Smooth muscle cell (in vitro differentiated cells): ENCODE data around the gene FBXO41. TPM values are rescaled to one million over a fixed set of nuclear protein-coding genes. Genes with fewer than 3 reads are reported as not detected.

ENCODE experiments used
- DNase-seq: peaks from one replicate; lab custom pipeline; 2025; ENCODE audit not compliant: unreplicated experiment; lab: John Stamatoyannopoulos, UW
- H2AFZ ChIP-seq: fragments of 200-600 bp; sonication (generic); 2 replicates; pipeline ENCODE4 v1.6.0; 2016; ENCODE audit warnings: antibody characterized with exemption, low read depth, mild to moderate bottlenecking
- H3F3A ChIP-seq: fragments of 200-600 bp; sonication (generic); 2 replicates; pipeline ENCODE4 v1.6.0; 2017; ENCODE audit warnings: antibody characterized with exemption, low read depth
- H3K27ac ChIP-seq: fragments of 200-600 bp; sonication (generic); 2 replicates; pipeline ENCODE4 v1.5.1; 2016; ENCODE audit warnings: low read depth, mild to moderate bottlenecking
- H3K27me3 ChIP-seq: fragments of 200-600 bp; sonication (generic); 2 replicates; pipeline ENCODE4 v1.6.1; 2016; ENCODE audit warnings: low read depth, mild to moderate bottlenecking
- H3K36me3 ChIP-seq: fragments of 200-600 bp; sonication (generic); 2 replicates; pipeline ENCODE4 v1.5.1; 2016; ENCODE audit warnings: low read depth
- H3K4me1 ChIP-seq: fragments of 200-600 bp; sonication (generic); 2 replicates; pipeline ENCODE4 v1.5.1; 2016; ENCODE audit warnings: low read depth
- H3K4me2 ChIP-seq: fragments of 200-600 bp; sonication (generic); 2 replicates; pipeline ENCODE4 v1.6.0; 2016; ENCODE audit warnings: mild to moderate bottlenecking
- H3K4me3 ChIP-seq: fragments of 200-600 bp; sonication (generic); 2 replicates; pipeline ENCODE4 v1.5.1; 2016; ENCODE audit warnings: mild to moderate bottlenecking
- H3K79me2 ChIP-seq: fragments of 200-600 bp; sonication (generic); 2 replicates; pipeline ENCODE4 v1.6.0; 2016; ENCODE audit warnings: low read depth, mild to moderate bottlenecking
- H3K9ac ChIP-seq: fragments of 200-600 bp; sonication (generic); 2 replicates; pipeline ENCODE4 v1.6.0; 2016; ENCODE audit warnings: low read depth
- H3K9me3 ChIP-seq: fragments of 200-600 bp; sonication (generic); replicated peaks from 2 replicates; pipeline ENCODE4 v1.5.1; 2016; ENCODE audit warnings: low read depth
- H4K20me1 ChIP-seq: fragments of 200-600 bp; sonication (generic); 2 replicates; pipeline ENCODE4 v1.6.0; 2016; ENCODE audit warnings: low read depth
- WGBS: methylation state at CpG from one replicate; pipeline ENCODE4 v1.1.7; 2016; ENCODE audit warnings: low lambda C conversion rate; 5-methylcytosine and 5-hydroxymethylcytosine counted together
- polyA plus RNA-seq: library from polyadenylated mRNA; unstranded; fragments of >200 nt; fragmentation: Nextera tagmentation; extraction: Ambion mirVana; gene quantifications from 2 replicates; pipeline ENCODE4 v1.2.1, GENCODE V29; 2016
- total RNA-seq: library from RNA; depleted of rRNA; stranded (reverse); fragments of >200 nt; gene quantifications from 2 replicates; pipeline ENCODE4 v1.2.3, GENCODE V29; 2014
- TF ChIP-seq, protein P1 (sequence below): fragments of 200-600 bp; sonication (generic); IDR thresholded peaks from 2 replicates; pipeline ENCODE4 v1.5.1; 2017; ENCODE audit warnings: borderline replicate concordance, mild to moderate bottlenecking, antibody characterized with exemption; ENCODE audit not compliant: insufficient read depth, poor library complexity, severe bottlenecking

Gene FBXO41
- total and polyA plus RNA-seq, 2 experiments from 2014 or later, result 1.00 to 1.2 TPM

GRCh38 chr2:73217160-73217559, 67.1 kb downstream of the FBXO41 start:
- Histone ChIP-seq H3K9me3 (no peaks in the 10 kb centered on the region), H3K27me3 (no peaks in the 10 kb centered on the region), H3K27ac (no peak overlapping the region), H3K4me2 (no peak overlapping the region), H3K36me3 (no peaks in the 10 kb centered on the region), H3K9ac (no peak overlapping the region), H2AFZ (no peak overlapping the region), H4K20me1 (no peaks in the 10 kb centered on the region), H3K4me1 (peaks cover 9% of the 10 kb centered on the region), H3K79me2 (peaks cover 29% of the 10 kb centered on the region), H3K4me3 (no peak overlapping the region), H3F3A (peaks cover 7% of the 10 kb centered on the region)
- TF ChIP-seq, protein P1, sequence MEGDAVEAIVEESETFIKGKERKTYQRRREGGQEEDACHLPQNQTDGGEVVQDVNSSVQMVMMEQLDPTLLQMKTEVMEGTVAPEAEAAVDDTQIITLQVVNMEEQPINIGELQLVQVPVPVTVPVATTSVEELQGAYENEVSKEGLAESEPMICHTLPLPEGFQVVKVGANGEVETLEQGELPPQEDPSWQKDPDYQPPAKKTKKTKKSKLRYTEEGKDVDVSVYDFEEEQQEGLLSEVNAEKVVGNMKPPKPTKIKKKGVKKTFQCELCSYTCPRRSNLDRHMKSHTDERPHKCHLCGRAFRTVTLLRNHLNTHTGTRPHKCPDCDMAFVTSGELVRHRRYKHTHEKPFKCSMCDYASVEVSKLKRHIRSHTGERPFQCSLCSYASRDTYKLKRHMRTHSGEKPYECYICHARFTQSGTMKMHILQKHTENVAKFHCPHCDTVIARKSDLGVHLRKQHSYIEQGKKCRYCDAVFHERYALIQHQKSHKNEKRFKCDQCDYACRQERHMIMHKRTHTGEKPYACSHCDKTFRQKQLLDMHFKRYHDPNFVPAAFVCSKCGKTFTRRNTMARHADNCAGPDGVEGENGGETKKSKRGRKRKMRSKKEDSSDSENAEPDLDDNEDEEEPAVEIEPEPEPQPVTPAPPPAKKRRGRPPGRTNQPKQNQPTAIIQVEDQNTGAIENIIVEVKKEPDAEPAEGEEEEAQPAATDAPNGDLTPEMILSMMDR, result no peak
- WGBS, result 98% methylated on average over 5 of the region's 5 CpGs
- no peak for DNase-seq

DNA sequence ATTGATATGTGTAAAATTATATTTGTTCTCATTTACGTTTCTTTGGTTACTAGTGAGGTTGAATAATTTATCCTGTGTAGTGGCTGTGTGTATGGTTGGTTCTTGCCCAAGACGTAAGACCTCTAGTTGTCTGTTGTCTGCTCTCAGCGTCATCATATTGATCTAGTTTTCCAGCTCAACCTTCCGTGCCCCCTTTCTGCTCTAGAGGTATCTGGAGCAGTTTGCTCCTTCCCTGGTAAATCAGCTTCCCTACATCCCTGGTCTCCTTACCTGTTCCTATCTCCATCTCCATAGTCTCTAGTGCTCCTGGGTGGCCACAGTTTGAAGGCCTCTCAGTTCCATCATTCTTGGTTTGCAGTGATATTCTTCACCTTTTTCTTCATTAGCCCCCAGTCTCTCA, 69.0 kb downstream of the FBXO41 start:
- Histone ChIP-seq H3K27me3 (no peaks in the 10 kb centered on the region), H3K4me1 (peaks cover 9% of the 10 kb centered on the region), H3K4me2 (peak overlapping the region; percentile 94), H3K27ac (peak overlapping the region; percentile 77), H2AFZ (peak overlapping the region; percentile 78), H4K20me1 (no peaks in the 10 kb centered on the region), H3K9me3 (no peaks in the 10 kb centered on the region), H3K36me3 (no peaks in the 10 kb centered on the region), H3K79me2 (peaks cover 29% of the 10 kb centered on the region), H3F3A (peaks cover 7% of the 10 kb centered on the region), H3K4me3 (peak overlapping the region; percentile 77), H3K9ac (peak overlapping the region; percentile 87)
- no peak for DNase-seq
- TF ChIP-seq, protein P1, result no peak
- 80% methylated on average over 4 of the region's 4 CpGs for WGBS

- Histone ChIP-seq H3F3A (peaks cover 7% of the 10 kb centered on the region), H3K9me3 (no peaks in the 10 kb centered on the region), H3K9ac (peak within 1 kb of the TSS; percentile 87), H3K27ac (peak within 1 kb of the TSS; percentile 77), H3K27me3 (peaks cover 2% of the 10 kb centered on the region), H2AFZ (peak within 1 kb of the TSS; percentile 78), H3K36me3 (no peaks in the 10 kb centered on the region), H4K20me1 (no peaks in the 10 kb centered on the region), H3K4me3 (peak within 1 kb of the TSS; percentile 77), H3K4me2 (peak within 1 kb of the TSS; percentile 94), H3K79me2 (peaks cover 29% of the 10 kb centered on the region), H3K4me1 (peaks cover 9% of the 10 kb centered on the region)
- 2% methylated on average over 63 of the region's 64 CpGs for WGBS
- TF ChIP-seq, protein P1, result no peak
- DNase-seq, result peak; percentile 89
Measured at GRCh38 chr2:73214120-73215035, 69.9 kb downstream of the FBXO41 start, which contains the start of gene SMYD5. SMYD5 (plus strand) TSS chr2:73214245; CDS start chr2:73214267, 22 bp downstream.
